RWPE1 (cell line): ENCODE measurements around the gene SEBOX.
A peak's percentile ranks its signal among the peaks of the same experiment; 100 is the strongest.

ENCODE experiments used
- CTCF ChIA-PET: fragments of 350-600 bp; sonication (Branson Sonifier 250); formaldehyde crosslinking; extraction: SDS; loops from one replicate; lab custom pipeline; 2021; lab: Yijun Ruan, JAX
- POLR2A ChIA-PET: fragments of 400-600 bp; formaldehyde crosslinking; extraction: SDS; loops from one replicate; lab custom pipeline; 2020; ENCODE audit warnings: antibody characterized with exemption; ENCODE audit not compliant: low non-redundant PET; lab: Yijun Ruan, JAX
- DNase-seq: peaks from one replicate; pipeline ENCODE4 v3.0.0; 2012; ENCODE audit warnings: low spot score
- H3K27ac ChIP-seq: fragments of 450-650 bp; 2 replicates; pipeline ENCODE4 v1.5.1; 2017
- CTCF ChIP-seq: fragments of 450-650 bp; conservative IDR thresholded peaks from 2 replicates; pipeline ENCODE4 v1.5.1; 2017; ENCODE audit warnings: low read depth, mild to moderate bottlenecking

SEBOX gene

GRCh38 chr17:28399808-28400207 lies 34.8 kb upstream of the SEBOX start:
- H3K27ac ChIP-seq: 0 out of 2 replicates have a peak overlapping the region, but pooled peaks have one; percentile 31
- CTCF ChIA-PET: interaction anchor here (0.6 kb wide), 1 partner anchor 346 kb away, joined by 3 read pairs; no protein-coding TSS in a partner anchor
- no peak for DNase-seq
- TF ChIP-seq CTCF: no peak
- POLR2A ChIA-PET: no interaction called here

- peak overlapping the region; percentile 31 for H3K27ac ChIP-seq
- ChIA-PET CTCF (no interaction called here), POLR2A (no interaction called here)
- TF ChIP-seq CTCF: no peak
- DNase-seq: no peak
Measured at GRCh38 chr17:28398280-28398981, 33.4 kb upstream of the SEBOX start.

GRCh38 chr17:28397687-28398279 lies 32.8 kb upstream of the SEBOX start:
- ChIA-PET POLR2A (no interaction called here), CTCF (no interaction called here)
- no peak for TF ChIP-seq CTCF
- peak overlapping the region; percentile 31 for H3K27ac ChIP-seq
- no peak for DNase-seq

- ChIA-PET CTCF (no interaction called here), POLR2A (no interaction called here)
Measured at GRCh38 chr17:28397275-28397674, 32.3 kb upstream of the SEBOX start.

GRCh38 chr17:28396635-28397239 lies 31.7 kb upstream of the SEBOX start:
- ChIA-PET POLR2A (interaction anchor here (1.3 kb wide), 1 partner anchor 11 kb away, joined by 3 read pairs; no protein-coding TSS in a partner anchor), CTCF (interaction anchor here (0.6 kb wide), 1 partner anchor 778 kb away, joined by 4 read pairs; no protein-coding TSS in a partner anchor)
- no peak for TF ChIP-seq CTCF
- H3K27ac ChIP-seq: peak overlapping the region; percentile 45
- no peak for DNase-seq

More at GRCh38 chr17:28397275-28397674, 32.3 kb upstream of the SEBOX start:
- no peak for TF ChIP-seq CTCF
- H3K27ac ChIP-seq: peak overlapping the region; percentile 45; the same call in 1 of the 2 replicates
- no peak for DNase-seq

GRCh38 chr17:28395968-28396367 lies 31.0 kb upstream of the SEBOX start:
- POLR2A ChIA-PET: interaction anchor here (1.3 kb wide), 1 partner anchor 12 kb away, joined by 3 read pairs; no protein-coding TSS in a partner anchor
- CTCF ChIA-PET: no interaction called here
- H3K27ac ChIP-seq: peak overlapping the region; percentile 45
- DNase-seq: no peak
- no peak for TF ChIP-seq CTCF
